Daoy (cell line): Measurements from ENCODE around the gene ACBD4. TPM values are rescaled to one million over a fixed set of nuclear protein-coding genes. Genes with fewer than 3 reads are reported as not detected.

Source experiments
- total RNA-seq: library from RNA; depleted of rRNA; stranded (reverse); fragments of >200 nt; shearing (Covaris generic); gene quantifications from 2 replicates; pipeline ENCODE4 v1.2.3, GENCODE V29; 2014; rRNA removed

ACBD4 gene
- total RNA-seq, 1 experiment from 2014 or later: 0.57 TPM

Other genes starting within 250 kb of the ACBD4 start
- 176 and 293 TPM in 2 replicates for gene EFTUD2, start 236.2 kb upstream of the ACBD4 start, total RNA-seq
- 2.4 TPM in 1 of 2 replicates, not detected in the other for gene GFAP, start 220.2 kb upstream of the ACBD4 start, total RNA-seq
- gene KIF18B, start 187.9 kb upstream of the ACBD4 start, total RNA-seq: 4.9 and 8.4 TPM in 2 replicates
- gene C1QL1, start 167.4 kb upstream of the ACBD4 start, total RNA-seq: 1.2 and 4.9 TPM in 2 replicates
- 25.7 and 47.8 TPM in 2 replicates for gene DCAKD, start 84.1 kb upstream of the ACBD4 start, total RNA-seq
- gene NMT1, start 74.4 kb upstream of the ACBD4 start, total RNA-seq: 112 and 640 TPM in 2 replicates
- 5.3 and 8.7 TPM in 2 replicates for gene PLCD3, start 3.2 kb upstream of the ACBD4 start, total RNA-seq
- gene HEXIM1, start 12.8 kb downstream of the ACBD4 start, total RNA-seq: 4.4 and 7.2 TPM in 2 replicates
- gene HEXIM2, start 26.2 kb downstream of the ACBD4 start, total RNA-seq: 1.7 and 3.4 TPM in 2 replicates
- gene FMNL1, start 86.2 kb downstream of the ACBD4 start, total RNA-seq: 6.3 and 9.2 TPM in 2 replicates
- gene SPATA32, start 126.4 kb downstream of the ACBD4 start, total RNA-seq: not detected in 2 replicates
- 11.3 and 13.9 TPM in 2 replicates for gene MAP3K14, start 181.3 kb downstream of the ACBD4 start, total RNA-seq